AG09309 (cell line): ENCODE results near the gene CLCN6.
"Not testable (repeated sequence)": the region's sequence is repeated elsewhere in the genome, so short reads cannot be mapped to it uniquely, and the experiment has no call there.

Source experiments
- DNase-seq: peaks from one replicate; pipeline ENCODE4 v3.0.0-alpha.2; 2010; ENCODE audit warnings: low read depth
- H3K4me3 ChIP-seq: 2 replicates; pipeline ENCODE4 v1.5.1; 2011; ENCODE audit warnings: mild to moderate bottlenecking, low read depth, low read length, moderate library complexity; ENCODE audit not compliant: control insufficient read depth
- TF ChIP-seq, protein P1 (sequence below): IDR thresholded peaks from 2 replicates; pipeline ENCODE4 v1.5.1; 2011; ENCODE audit warnings: mild to moderate bottlenecking, low read depth, low read length, inconsistent platforms; ENCODE audit not compliant: insufficient read depth, control insufficient read depth; ENCODE audit errors: missing control alignments

CLCN6 gene

DNA sequence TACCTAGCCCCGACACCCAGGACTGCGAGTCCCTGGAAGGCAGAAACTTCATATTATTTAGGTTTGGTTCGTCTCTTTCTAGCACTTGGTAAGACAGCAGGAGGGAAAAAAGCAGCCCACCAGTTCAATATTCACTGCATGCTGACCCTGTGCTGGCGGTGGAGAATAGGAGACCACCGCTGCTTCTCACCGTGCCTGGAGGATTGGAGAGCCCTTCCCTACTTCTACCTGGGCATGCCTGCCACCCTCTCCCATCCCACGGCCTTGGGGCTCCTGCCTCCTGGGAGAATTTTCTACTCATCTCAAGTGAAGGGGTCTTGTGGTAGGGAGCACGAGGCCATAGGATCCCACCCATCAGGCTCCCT lies 5.6 kb upstream of the CLCN6 start:
- no peak for DNase-seq
- TF ChIP-seq, protein P1, sequence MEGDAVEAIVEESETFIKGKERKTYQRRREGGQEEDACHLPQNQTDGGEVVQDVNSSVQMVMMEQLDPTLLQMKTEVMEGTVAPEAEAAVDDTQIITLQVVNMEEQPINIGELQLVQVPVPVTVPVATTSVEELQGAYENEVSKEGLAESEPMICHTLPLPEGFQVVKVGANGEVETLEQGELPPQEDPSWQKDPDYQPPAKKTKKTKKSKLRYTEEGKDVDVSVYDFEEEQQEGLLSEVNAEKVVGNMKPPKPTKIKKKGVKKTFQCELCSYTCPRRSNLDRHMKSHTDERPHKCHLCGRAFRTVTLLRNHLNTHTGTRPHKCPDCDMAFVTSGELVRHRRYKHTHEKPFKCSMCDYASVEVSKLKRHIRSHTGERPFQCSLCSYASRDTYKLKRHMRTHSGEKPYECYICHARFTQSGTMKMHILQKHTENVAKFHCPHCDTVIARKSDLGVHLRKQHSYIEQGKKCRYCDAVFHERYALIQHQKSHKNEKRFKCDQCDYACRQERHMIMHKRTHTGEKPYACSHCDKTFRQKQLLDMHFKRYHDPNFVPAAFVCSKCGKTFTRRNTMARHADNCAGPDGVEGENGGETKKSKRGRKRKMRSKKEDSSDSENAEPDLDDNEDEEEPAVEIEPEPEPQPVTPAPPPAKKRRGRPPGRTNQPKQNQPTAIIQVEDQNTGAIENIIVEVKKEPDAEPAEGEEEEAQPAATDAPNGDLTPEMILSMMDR, result no peak

DNA sequence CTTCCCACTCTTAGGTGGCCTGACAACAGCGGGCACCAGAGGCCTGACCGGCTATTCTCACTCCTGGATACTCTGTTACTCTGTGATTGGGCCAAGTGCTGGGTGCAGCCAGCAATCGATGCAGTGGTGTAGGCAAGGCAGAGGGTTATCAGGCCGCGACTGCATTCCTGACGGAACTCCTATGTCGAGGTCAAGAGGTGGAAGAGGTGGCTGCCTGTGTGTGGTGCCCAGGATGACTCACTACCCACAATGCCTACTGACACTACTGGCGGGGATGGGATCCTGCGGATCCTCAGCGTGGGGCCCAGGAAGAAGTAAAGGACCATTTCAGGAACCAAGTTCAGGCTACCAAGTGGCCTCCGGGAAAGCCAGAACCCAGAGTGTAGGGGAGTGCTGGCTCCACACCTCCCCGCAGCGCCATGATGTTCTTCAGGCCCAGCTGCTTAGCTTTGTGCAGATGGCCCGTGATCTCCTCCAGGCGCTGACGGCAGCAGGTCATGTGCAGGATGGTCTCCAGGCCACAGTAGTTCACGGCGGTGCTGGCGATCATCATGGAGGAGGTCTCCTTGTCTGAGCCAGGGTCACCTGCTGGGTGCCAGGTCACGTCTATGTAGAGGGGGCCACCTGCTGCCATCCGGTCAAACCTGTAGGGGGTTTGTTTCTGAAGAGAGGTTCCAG lies 5.1 kb upstream of the CLCN6 start:
- no peak overlapping the region for H3K4me3 ChIP-seq

More for the DNA sequence above, 5.6 kb upstream of the CLCN6 start:
- no peak overlapping the region for H3K4me3 ChIP-seq

DNA sequence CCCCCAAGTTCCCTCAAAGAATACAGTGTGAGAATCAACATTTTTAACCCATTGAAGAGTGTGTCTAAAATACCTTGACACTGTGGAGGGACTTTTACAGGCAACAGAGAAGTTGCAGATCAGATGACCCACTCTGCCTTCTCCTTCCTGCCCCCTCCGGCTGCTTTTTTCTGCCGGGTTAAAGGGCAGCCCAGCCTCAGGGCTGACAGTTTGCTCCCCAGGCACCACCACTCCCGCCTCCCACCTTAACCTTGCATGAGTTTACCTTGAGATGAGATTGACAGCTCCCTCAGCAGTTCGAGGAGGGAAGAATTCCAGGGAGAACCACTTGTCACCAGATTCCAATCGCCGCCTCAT lies 3.4 kb upstream of the CLCN6 start:
- peak overlapping the region; percentile 56 for H3K4me3 ChIP-seq
- DNase-seq, result no peak
- TF ChIP-seq, protein P1, result no peak

More for the DNA sequence above, 5.1 kb upstream of the CLCN6 start:
- TF ChIP-seq, protein P1, result no peak
- no peak for DNase-seq

DNA sequence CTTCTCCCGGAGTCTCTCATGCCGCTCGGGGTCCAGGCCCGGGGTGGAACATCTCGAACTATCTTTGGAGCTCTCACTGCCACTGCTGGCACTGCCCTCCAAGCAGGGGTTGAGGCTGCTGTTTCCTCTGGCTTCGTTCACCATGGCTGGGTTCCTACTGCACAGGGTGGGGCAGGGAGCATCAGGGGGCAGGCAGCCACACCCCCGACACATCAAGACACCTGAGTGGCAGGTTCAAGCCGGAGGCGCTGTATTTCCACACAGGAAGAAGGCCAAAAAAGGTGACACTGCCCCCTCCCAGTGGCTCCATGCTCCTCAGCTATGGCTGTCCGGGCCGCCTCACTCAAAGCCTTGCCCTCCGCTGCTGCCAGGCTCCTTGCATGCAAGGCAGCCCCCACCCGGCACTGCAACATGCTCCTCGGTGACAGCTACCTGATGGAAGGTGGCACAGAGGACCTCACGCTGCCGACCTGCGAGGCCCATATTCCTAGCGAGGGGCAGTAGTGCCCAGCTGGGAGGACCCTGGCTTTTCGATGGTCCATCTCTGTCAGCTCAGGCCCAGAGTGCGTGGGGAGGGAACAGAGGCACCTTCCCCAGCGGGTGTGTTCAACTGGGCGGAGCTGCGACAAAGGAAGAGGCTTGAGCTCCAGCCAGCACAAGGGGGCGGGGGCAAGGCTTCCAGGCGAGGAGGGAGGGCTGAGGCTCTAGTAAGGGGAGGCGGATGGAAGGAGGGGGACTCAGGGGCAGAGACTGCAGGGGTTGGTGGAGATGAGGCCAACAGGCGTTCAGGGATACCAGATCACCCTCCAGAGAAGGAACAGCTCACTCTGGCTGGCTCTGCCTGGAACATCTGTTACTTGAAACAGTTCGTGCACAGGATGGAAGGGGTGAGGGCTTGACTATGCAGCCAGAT lies 2.8 kb upstream of the CLCN6 start:
- TF ChIP-seq, protein P1, result no peak
- DNase-seq, result peak; percentile 89
- H3K4me3 ChIP-seq, result peak overlapping the region; percentile 56

DNA sequence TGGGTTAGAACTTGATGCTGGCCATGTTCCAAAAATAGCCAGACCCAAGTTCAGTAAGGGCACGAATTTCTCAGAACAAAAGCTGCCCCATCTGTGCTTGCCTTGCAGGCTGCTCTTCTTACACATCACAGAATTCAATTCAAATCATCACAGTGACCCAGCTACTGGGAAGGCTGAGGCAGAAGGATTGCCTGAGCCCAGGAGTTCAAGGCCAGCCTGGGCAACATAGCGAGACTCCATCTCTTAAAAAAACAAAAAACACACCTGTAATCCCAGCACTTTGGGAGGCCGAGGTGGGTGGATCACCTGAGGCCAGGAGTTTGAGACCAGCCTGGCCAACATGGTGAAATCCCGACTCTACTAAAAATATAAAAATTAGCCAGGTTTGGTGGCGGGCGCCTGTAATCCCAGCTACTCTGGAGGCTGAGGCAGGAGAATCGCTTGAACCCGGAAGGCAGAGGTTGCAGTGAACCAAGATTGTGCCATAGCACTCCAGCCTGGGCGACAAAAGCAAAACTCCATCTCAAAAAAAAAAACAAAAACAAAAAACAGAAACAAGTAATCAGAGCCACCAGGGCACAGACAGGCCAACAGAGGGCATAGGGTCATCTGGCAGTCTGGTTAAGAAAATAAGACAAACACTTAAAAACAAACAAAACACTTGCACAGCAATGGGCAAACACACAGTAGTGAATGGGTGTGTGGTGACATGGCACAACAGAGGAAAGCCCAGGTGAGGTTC lies 1.9 kb upstream of the CLCN6 start:
- peak overlapping the region; percentile 88 for H3K4me3 ChIP-seq
- DNase-seq, result not testable (repeated sequence)

DNA sequence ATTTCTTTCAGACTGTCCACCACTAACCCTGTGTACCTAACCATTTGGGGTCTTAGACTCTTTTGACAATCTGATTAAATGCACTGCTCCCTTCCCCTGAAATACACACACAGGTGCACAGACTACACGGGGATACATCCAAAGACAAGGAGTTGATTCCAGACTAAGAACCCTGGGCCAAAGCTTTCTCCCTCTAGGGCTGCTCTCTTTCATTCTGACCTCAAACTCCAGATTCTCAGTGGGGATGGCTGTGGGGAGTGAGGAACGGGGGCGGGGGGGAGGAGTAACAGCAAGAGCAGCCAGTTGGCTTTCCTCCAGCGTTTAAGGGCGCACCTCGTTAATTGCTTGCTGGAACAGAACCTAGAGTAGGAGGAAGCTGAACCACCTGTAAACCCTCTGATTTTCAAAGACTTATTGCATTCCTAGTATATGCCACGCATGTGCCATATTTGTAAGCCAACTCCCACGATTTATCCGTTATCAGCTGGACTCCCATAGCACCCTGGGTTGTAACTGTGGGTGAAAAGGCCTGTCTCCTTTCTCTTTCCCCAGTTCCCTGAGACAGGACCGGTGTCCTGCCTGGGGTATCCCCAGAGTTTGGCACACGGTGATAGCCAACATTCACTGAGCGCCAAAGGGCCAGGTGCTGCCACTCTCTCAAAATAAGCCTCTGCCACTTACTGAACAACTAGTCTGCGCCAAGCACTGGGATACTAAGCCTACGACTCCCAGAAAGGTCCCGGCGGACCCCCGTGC lies 1.1 kb upstream of the CLCN6 start:
- TF ChIP-seq, protein P1, result no peak
- no peak for DNase-seq
- peak overlapping the region; percentile 88 for H3K4me3 ChIP-seq
